Peyer's patch (tissue), 4 donors: Measurements from ENCODE around the gene GZF1. TPM values are rescaled to one million over a fixed set of nuclear protein-coding genes. Genes with fewer than 3 reads are reported as not detected.

Experiments used
- DNase-seq, 3 donors: peaks; one replicate each; pipeline ENCODE4 v3.0.0-alpha.2; 2017 to 2019
- H3K27ac ChIP-seq, 4 donors: fragments of 200-600 bp; sonication (generic); one replicate each; pipeline ENCODE4 v1.5.1; 2016 to 2019
- H3K27me3 ChIP-seq, 2 donors: fragments of 200-600 bp; sonication (generic); one replicate each; pipeline ENCODE4 v1.5.1; 2019
- H3K36me3 ChIP-seq, 3 donors: fragments of 200-600 bp; sonication (generic); one replicate each; pipeline ENCODE4 v1.5.1; 2016 to 2019
- H3K4me1 ChIP-seq, 4 donors: fragments of 200-600 bp; sonication (generic); one replicate each; pipeline ENCODE4 v1.5.1; 2016 to 2019
- H3K4me3 ChIP-seq, 4 donors: fragments of 200-600 bp; sonication (generic); 1 replicate in 3 of 4; 2 replicates in 1 of 4; pipeline ENCODE4 v1.5.1; 2016 to 2019; ENCODE audit warnings: mild to moderate bottlenecking in 1 of 4
- H3K9me3 ChIP-seq, 4 donors: fragments of 200-600 bp; sonication (generic); one replicate each; pipeline ENCODE4 v1.5.1; 2016 to 2019; ENCODE audit warnings: mild to moderate bottlenecking in 1 of 4
- POLR2A ChIP-seq, 2 donors: fragments of 450-650 bp; IDR thresholded peaks; one replicate each; pipeline ENCODE4 v1.5.1; 2017; ENCODE audit warnings: antibody characterized with exemption in 2 of 2, mild to moderate bottlenecking in 2 of 2, moderate library complexity in 2 of 2
- total RNA-seq, 4 donors: library from RNA; depleted of rRNA; stranded (reverse); fragments of >200 nt; gene quantifications; one replicate each; pipeline ENCODE4 v1.1.0, GENCODE V29; 2016
- TF ChIP-seq, protein P1 (sequence below), 6 experiments: fragments of 450-650 bp in 4 of 6; fragments of 200-600 bp in 2 of 6; sonication (generic) in 1 of 6; IDR thresholded peaks; one replicate each; pipeline ENCODE4 v1.5.1; 2017 to 2019; ENCODE audit warnings: antibody characterized with exemption in 6 of 6, mild to moderate bottlenecking in 3 of 6, moderate library complexity in 1 of 6

The GZF1 gene
- total RNA-seq, 4 donors from 2014 or later = 5.8 to 14.5 (median 7.9) TPM

DNA sequence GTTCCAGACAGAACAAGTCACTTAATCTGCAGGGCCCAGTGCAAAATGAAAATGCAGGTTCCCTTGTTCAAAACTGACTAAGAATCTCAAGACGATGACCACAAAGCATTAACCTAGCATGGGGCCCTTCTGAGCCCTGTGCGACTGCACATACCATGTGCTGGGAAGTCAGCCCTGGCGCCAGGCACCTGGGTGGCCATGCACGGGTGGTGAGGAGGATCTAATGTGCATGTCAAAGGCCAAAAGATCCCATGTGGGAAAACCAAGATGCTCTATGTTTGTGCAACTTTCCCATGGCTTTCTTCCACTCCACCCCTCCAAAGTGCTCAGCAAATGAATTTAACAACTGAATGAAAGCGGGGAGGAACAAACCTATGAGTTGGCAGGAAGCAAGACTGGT lies 44.9 kb upstream of the GZF1 start:
- no peaks in the 10 kb centered on the region for H3K9me3 ChIP-seq
- no peak for TF ChIP-seq POLR2A (IDR thresholded peaks at IDR 0.05)
- TF ChIP-seq, protein P1, sequence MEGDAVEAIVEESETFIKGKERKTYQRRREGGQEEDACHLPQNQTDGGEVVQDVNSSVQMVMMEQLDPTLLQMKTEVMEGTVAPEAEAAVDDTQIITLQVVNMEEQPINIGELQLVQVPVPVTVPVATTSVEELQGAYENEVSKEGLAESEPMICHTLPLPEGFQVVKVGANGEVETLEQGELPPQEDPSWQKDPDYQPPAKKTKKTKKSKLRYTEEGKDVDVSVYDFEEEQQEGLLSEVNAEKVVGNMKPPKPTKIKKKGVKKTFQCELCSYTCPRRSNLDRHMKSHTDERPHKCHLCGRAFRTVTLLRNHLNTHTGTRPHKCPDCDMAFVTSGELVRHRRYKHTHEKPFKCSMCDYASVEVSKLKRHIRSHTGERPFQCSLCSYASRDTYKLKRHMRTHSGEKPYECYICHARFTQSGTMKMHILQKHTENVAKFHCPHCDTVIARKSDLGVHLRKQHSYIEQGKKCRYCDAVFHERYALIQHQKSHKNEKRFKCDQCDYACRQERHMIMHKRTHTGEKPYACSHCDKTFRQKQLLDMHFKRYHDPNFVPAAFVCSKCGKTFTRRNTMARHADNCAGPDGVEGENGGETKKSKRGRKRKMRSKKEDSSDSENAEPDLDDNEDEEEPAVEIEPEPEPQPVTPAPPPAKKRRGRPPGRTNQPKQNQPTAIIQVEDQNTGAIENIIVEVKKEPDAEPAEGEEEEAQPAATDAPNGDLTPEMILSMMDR (IDR thresholded peaks at IDR 0.05) = no peak
- H3K4me3 ChIP-seq = no peak overlapping the region
- H3K36me3 ChIP-seq = no peaks in the 10 kb centered on the region
- H3K4me1 ChIP-seq = no peaks in the 10 kb centered on the region
- no peaks in the 10 kb centered on the region for H3K27me3 ChIP-seq
- H3K27ac ChIP-seq = no peak overlapping the region
- DNase-seq = no peak

DNA sequence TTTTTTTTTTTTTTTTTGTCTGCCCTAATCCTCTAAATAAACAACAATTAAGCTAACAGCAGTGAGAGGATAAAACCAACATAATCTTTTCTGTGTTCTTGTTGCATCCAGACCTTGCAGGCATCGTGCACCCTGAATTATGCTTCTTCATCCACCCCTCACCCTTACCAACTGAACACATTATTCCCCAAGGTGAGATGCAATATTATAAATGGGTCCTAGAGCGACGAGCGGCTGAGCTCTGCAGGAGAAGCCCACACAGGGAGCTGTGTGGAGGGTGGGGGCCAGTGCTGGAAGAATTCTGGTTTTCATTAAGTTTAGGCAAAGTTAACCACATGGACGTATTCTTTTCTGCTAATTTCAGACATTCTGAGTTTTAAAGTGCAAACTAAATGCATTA lies 43.6 kb upstream of the GZF1 start:
- Histone ChIP-seq H3K4me3 (no peak overlapping the region), H3K36me3 (no peaks in the 10 kb centered on the region), H3K9me3 (no peaks in the 10 kb centered on the region), H3K27ac (peak overlapping the region in 1 of 4 donors; percentile 62), H3K27me3 (no peaks in the 10 kb centered on the region), H3K4me1 (no peaks in the 10 kb centered on the region)
- no peak for TF ChIP-seq POLR2A (IDR thresholded peaks at IDR 0.05)
- TF ChIP-seq, protein P1 (IDR thresholded peaks at IDR 0.05) = no peak
- no peak for DNase-seq

DNA sequence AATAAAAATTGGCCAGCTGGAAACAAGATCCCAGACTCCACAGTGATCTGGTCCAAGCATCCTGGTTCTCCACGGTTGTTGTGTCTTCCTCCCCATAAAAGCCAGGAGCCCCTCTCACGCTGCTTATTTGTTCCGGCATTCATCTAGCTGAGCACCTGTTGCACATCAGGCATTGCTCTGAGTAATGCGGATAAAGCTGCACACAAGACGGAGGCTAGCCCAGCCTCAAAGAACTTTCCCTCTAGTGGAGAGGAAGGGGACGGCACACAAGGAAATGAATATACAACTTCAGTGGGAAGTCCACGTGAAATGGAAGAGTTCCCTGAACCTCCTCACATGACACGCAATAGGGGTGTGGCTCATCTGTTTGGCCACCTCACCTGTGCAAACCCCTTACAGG lies 41.7 kb upstream of the GZF1 start:
- DNase-seq = no peak
- no peaks in the 10 kb centered on the region for H3K36me3 ChIP-seq
- no peaks in the 10 kb centered on the region for H3K4me1 ChIP-seq
- no peaks in the 10 kb centered on the region for H3K9me3 ChIP-seq
- no peaks in the 10 kb centered on the region for H3K27me3 ChIP-seq
- TF ChIP-seq, protein P1 (IDR thresholded peaks at IDR 0.05) = peak in 3 of 6 experiments; percentile 25 to 33 (median 28)
- TF ChIP-seq POLR2A (IDR thresholded peaks at IDR 0.05) = no peak
- H3K4me3 ChIP-seq = no peak overlapping the region
- peak overlapping the region in 2 of 4 donors; percentile 25 to 61 for H3K27ac ChIP-seq

DNA sequence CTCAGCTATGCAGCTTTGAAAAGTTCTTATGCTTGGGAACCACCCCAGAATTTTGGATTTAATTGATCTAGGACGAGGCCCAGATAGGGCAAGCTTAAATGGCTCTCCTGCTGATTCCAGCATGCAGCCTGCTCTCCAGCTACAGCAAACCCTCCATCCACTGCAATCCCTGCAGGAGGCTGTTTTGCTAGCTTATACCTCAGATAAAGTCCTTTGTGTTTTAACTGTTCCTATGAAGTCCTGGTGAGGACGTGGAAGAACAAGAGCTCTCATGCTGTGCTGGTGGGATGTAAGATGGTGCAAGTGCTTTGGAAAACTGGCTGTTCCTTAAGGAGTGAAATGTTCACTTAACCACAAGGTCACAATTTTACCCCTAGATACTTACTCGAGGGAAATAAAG lies 36.9 kb upstream of the GZF1 start:
- H3K4me1 ChIP-seq = no peaks in the 10 kb centered on the region
- H3K36me3 ChIP-seq = no peaks in the 10 kb centered on the region
- no peak for DNase-seq
- no peaks in the 10 kb centered on the region for H3K9me3 ChIP-seq
- H3K27ac ChIP-seq = no peak overlapping the region
- TF ChIP-seq, protein P1 (IDR thresholded peaks at IDR 0.05) = no peak
- TF ChIP-seq POLR2A (IDR thresholded peaks at IDR 0.05) = no peak
- no peak overlapping the region for H3K4me3 ChIP-seq
- H3K27me3 ChIP-seq = no peaks in the 10 kb centered on the region

DNA sequence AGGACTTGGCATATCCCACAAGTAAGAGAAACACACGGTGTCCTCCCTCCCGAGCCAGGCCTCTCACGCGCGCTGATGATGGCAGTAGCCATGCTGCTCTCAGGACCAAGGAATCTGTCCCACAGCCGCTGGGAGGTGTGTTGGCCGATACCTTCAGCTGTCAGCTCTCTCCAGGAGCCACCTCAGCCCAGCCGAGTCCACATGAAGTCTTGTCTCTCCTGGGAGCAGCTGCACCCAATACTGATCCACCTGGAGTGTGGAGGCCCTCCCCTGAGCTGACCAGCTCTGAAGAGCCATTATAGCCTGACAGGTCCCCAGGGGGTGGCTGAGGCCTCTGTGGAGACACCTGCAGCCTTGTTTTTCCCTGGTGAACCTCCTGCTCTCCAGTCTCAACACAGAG lies 35.2 kb upstream of the GZF1 start:
- Histone ChIP-seq H3K27me3 (no peaks in the 10 kb centered on the region), H3K4me3 (no peak overlapping the region), H3K4me1 (no peaks in the 10 kb centered on the region), H3K9me3 (no peaks in the 10 kb centered on the region), H3K36me3 (no peaks in the 10 kb centered on the region), H3K27ac (no peak overlapping the region)
- TF ChIP-seq, protein P1 (IDR thresholded peaks at IDR 0.05) = no peak
- DNase-seq = no peak
